ENCODE results near the gene ITPKB.
A peak's percentile ranks its signal among the peaks of the same experiment; 100 is the strongest.
"Not testable (repeated sequence)": the region's sequence is repeated elsewhere in the genome, so short reads cannot be mapped to it uniquely, and the experiment has no call there.

Gene ITPKB

DNA sequence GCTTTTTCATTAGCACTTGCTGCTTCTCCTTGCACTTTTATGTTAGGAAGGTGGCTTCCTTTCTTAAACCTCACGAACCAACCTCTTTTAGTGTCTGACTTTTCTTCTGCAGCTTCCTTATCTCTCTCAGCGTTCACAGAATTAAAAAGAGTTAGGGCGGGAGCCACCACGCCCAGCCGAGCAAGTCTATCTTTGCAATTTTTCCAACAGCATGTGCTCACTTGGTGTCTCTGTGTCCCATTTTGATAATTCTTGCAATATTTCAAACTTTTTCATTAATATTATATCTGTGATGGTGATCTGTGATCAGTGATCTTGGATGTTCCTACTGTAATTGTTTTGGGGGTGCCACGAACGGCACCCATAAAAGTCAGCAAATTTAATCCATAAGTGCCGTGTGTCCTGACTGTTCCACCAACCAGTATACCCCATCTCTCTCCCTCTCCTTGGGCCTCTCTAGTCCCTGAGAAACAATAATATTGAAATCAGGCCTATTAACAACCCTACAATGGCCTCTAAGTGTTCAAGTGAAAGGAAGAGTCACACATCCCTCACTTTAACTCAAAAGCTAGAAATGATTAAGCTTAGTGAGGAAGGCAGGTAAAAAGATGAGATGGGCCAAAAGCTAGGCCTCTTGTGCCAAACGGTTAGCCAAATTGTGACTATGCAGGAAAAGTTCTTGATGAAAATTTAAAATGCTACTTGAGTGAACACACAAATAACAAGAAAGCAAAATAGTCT lies 15.9 kb upstream of the ITPKB start:
- DNase-seq (ENCODE audit: low read depth), result no peak

GRCh38 chr1:226754097-226754496 lies 15.0 kb upstream of the ITPKB start:
- no peak for DNase-seq (ENCODE audit: low read depth)

DNA sequence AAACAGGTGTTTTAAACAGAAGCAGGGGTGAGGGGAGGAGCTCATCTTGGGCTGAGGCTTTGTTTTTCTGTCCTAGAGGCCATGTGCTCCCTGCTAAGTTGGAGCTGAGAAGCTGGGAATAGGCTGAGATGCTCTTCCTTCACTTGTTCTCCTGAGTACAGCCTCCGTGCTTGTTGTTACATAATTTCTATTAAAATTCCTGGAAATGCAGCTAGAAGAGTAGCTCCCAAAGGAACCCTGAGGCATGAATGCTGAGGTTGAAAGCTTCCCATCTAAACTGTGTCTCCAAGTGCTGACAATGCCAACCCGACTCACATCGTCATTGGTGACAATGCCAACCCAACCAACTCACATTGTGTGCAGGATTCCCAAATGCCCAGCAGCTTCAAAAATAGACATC lies 12.6 kb upstream of the ITPKB start:
- DNase-seq (ENCODE audit: low read depth), result no peak

GRCh38 chr1:226751214-226751613 lies 12.1 kb upstream of the ITPKB start:
- DNase-seq (ENCODE audit: low read depth), result no peak

- no peak for DNase-seq (ENCODE audit: low read depth)
Observed at GRCh38 chr1:226749467-226749866, 10.4 kb upstream of the ITPKB start.

DNA sequence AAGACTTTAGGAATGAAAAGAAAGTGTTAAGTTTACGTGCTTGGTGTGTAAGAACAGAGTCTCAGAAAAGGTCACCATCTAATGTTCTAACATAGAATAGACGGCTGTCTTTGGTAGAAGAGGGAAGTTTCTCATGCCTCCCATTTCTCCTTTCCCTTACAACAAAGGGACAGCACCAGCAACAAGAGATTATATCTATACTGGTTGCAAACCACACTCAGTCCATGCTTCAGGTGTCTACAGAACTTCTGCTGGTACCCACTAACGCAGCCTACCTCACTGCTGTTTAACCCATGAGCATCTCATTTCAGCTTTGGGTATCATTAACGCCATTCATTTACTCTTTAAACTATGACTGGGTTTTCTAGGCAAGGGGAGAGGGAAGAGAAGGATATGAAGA lies 9.2 kb upstream of the ITPKB start:
- no peak for DNase-seq (ENCODE audit: low read depth)

- not testable (repeated sequence) for DNase-seq (ENCODE audit: low read depth)
Observed at GRCh38 chr1:226747519-226748263, 8.6 kb upstream of the ITPKB start.

- DNase-seq (ENCODE audit: low read depth), result no peak
Observed at GRCh38 chr1:226743259-226743658, 4.2 kb upstream of the ITPKB start.

DNA sequence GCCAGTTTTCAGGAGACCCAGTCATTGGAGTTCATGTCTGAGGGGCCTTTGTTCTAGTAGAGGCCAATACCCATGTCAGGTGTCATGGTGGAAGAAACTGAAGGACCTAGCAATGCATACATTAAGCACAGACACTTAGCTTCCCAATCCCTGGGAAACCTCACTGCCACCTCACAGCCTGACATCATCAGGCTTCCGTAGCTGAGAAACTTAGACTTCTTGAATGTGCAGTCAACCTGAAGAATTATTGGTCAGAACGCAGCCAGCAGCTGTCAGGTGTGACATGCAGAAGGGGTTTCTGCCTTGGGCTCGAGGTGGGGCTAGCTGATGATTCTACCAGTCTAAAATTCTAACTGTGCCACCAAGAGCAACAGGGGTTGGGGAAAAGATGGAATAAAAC lies 1.9 kb upstream of the ITPKB start:
- no peak for DNase-seq (ENCODE audit: low read depth)

- no peak for DNase-seq (ENCODE audit: low read depth)
Observed at GRCh38 chr1:226739696-226740065, 599 bp upstream of the ITPKB start.

GRCh38 chr1:226738421-226738994 lies 574 bp downstream of the ITPKB start:
- no peak for DNase-seq (ENCODE audit: low read depth)

DNA sequence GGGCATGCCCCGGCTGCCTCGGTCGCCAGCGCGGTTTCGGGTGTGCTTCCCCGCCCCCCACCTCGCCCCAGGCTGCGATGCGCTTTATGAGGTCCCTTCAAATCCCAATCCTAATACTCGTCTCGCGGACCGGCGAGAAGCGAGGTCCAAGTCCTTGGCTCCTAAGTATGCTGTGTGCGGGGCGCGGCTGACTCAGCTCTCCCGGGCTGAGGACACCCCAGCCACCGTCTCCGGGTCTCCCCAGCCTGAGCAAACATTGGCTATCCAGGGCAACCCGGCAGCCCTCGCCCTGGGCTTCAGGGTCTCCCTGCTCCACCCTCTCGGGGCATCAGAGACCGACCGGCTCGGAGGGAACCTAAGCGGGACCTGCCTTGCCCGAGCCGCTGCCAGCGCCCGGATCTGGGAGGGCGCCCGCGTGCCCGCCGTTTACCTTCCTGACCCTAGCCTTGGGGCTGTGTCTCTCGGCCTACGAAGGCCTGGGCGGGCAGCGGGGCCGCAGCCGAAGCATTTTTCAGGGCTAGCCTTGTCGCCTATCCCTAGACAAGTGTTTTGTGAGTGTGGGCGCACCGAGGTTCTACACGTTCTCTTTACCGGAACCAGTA lies 1.2 kb downstream of the ITPKB start:
- DNase-seq (ENCODE audit: low read depth), result peak; percentile 31

DNA sequence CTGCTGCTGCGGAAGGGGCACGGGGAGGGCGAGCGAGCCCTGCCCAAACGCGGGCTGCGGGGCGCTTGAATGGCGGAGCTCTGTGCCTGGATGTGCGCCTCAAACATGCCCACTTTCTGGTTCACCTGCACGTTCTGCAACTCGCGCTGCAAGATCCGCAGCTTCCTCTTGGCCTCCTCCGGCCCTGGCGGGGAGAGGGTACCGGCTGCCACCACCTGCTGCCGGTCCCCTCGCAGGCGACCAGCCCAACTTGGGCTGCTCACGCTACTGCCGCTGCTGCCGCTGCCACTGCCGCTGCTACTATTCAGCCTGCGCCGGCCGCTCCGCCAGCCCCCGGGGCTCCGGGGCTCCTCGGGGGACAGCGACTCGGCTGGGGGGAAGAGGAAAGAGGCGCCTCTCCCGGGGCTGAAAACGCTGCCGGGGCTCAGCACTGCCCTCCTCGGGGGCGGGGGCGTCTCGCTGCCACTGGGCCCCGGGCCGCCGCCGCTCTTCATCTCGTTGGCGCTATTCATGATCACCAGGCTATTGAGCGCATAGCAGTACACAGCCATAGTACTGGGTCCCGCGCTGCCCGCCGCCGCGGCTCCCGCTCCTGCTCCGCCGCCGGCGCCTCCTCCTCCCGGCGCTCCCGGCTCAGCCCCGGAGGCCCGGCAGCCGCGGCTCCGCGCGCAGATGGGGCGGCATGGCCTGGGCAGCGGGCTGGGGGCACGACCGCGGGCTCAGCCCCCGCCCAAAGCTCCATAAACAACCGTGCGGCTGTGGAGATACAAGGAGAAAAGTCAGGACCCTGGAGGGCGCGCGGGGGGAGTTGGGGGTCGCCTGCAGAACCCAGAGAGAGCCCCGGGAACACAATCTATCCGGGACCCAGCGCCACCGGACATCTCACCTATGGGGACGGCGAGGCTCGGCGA lies 1.9 kb downstream of the ITPKB start:
- peak; percentile 29 for DNase-seq (ENCODE audit: low read depth)

DNA sequence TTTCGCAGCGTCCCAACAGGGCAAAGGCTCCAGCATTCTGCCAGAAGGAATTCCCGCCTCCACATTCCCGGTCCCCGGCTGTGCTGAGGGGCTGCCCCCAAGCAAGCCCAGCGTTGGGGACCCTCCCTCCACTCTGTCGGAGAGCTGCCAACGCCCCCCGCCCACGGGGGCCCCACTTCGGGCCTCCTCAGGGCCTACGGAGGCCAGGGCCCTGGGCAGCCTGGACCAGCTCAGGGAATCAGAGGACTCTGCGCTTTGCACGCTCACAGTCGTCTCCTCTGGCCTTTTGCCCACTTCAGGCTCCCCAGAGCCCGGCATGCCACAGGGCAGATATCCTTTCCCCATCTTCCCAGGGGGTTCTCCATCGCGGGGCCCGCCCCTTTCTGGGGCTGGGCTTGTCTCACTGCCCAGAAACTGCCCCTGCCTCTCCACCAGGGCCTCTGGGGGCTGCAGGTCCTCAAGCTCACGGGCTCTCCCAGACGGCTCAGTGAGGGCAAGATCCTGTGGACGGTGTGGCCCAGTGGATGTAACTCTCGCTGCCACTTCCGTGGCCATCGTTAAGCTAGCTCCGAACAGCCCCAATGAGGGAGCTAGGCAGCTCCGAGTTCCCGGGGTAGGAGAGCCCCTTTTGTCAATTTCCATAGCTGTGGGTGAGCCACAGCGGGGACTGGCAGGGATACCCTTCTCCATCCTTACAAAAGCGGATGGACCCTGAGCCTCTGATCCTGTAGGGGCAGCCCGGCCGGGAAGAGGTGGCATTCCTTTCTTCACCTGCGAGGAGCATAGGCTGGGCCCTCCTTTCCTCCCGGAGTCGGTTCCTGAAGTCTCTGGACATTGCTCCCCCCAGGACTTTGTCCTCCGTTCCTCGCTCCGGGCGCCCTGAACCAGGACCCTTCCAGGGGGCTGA lies 2.8 kb downstream of the ITPKB start:
- no peak for DNase-seq (ENCODE audit: low read depth)

- DNase-seq (ENCODE audit: low read depth), result no peak
Observed at GRCh38 chr1:226735576-226735975, 3.5 kb downstream of the ITPKB start.

GRCh38 chr1:226734611-226735153 lies 4.4 kb downstream of the ITPKB start:
- DNase-seq (ENCODE audit: low read depth), result no peak

GRCh38 chr1:226733876-226734275 lies 5.2 kb downstream of the ITPKB start:
- DNase-seq (ENCODE audit: low read depth), result no peak

- DNase-seq (ENCODE audit: low read depth), result no peak
Observed at GRCh38 chr1:226733304-226733703, 5.8 kb downstream of the ITPKB start.

DNA sequence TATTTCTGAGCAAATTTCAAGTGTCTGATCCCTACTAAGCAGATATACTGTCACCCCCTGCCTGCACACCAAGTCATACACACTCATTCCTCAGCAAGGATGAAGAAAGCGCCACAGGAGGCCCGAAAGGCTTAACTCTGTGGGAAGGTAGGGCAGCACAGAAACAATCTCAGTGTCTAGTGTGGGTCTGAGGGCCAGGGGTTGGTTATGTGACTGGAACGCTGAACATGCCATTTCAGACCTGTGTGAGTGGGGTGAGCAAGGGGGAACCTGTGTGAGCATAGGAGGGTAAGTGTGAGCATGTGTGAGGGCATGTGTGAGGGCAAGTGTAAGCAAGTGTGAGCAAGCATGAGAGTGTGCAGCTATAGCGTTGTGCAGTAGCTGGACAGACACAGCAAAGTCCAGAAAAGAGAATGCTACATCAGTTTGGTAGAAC lies 6.2 kb downstream of the ITPKB start:
- no peak for DNase-seq (ENCODE audit: low read depth)

DNA sequence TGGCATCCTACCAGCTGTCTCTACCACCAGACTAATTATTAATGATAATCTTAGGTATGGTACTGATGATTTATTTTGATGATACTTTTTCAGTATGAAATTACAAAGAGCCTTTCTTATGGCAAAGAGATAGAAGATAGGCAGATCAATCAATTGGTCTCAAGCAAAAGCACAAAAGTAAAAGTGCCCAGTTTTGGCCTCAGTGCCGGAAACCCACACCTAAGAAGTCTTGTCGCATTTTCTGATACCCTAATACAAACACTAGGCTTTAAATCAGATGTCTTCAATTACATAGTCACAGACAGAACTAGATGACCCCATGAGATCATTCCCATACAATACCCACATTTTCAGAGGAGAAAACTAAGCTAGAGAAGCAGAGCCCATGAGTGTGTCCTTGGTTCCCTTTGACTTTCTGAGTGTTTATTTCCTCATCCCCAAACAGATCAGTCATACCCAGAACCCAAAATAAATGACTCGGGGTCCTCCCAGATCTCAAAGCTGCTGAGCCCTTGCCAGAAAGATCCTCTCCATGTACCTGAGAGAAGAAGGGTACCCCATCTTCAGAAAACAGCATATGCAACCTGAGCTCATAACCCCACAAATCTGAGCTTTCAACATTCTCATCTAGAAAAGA lies 7.7 kb downstream of the ITPKB start:
- no peak for DNase-seq (ENCODE audit: low read depth)
